A673 (cell line): ENCODE data around the gene C12orf43. TPM values are rescaled to one million over a fixed set of nuclear protein-coding genes. Genes with fewer than 3 reads are reported as not detected.

Experiments used
- BruUV-seq: library from RNA; stranded (reverse); fragments of 400-500 nt; replicated peaks from 2 replicates; lab custom pipeline; 2021; lab: Mats Ljungman, UMichigan
- CTCF ChIA-PET: fragments of 300-600 bp; sonication (Branson Sonifier 250); formaldehyde crosslinking; loops from one replicate; lab custom pipeline; 2022; ENCODE audit warnings: antibody characterized with exemption; lab: Charles Lee
- POLR2A ChIA-PET: fragments of 300-600 bp; sonication (Branson Sonifier 250); formaldehyde crosslinking; loops from one replicate; lab custom pipeline; 2022; ENCODE audit warnings: antibody characterized with exemption; ENCODE audit not compliant: low non-redundant PET; lab: Charles Lee
- DNase-seq: peaks from one replicate; pipeline ENCODE4 v3.0.0-alpha.2; 2015; ENCODE audit warnings: low spot score
- H3K27ac ChIP-seq: fragments of 200-600 bp; sonication (generic); 2 replicates; pipeline ENCODE4 v1.5.1; 2016; ENCODE audit warnings: mixed run types, low read depth, mild to moderate bottlenecking, mixed read lengths, antibody characterized with exemption, low read length; ENCODE audit not compliant: poor library complexity, severe bottlenecking
- H3K27me3 ChIP-seq: fragments of 200-600 bp; sonication (generic); replicated peaks from 2 replicates; pipeline ENCODE4 v1.6.1; 2017; ENCODE audit warnings: mixed run types, low read depth, mild to moderate bottlenecking, mixed read lengths, antibody characterized with exemption, low read length; ENCODE audit not compliant: insufficient read depth, poor library complexity
- H3K36me3 ChIP-seq: fragments of 200-600 bp; sonication (generic); 2 replicates; pipeline ENCODE4 v1.6.1; 2016; ENCODE audit warnings: mixed run types, mild to moderate bottlenecking, mixed read lengths, antibody characterized with exemption, low read length; ENCODE audit not compliant: insufficient read depth, poor library complexity, severe bottlenecking
- H3K4me1 ChIP-seq: fragments of 200-600 bp; sonication (generic); 2 replicates; pipeline ENCODE4 v1.6.1; 2017; ENCODE audit warnings: mixed run types, mild to moderate bottlenecking, mixed read lengths, antibody characterized with exemption, low read length; ENCODE audit not compliant: insufficient read depth, poor library complexity, severe bottlenecking
- H3K4me3 ChIP-seq: fragments of 200-600 bp; sonication (generic); 2 replicates; pipeline ENCODE4 v1.5.1; 2016; ENCODE audit warnings: low read depth, mixed run types, mild to moderate bottlenecking, mixed read lengths, low read length; ENCODE audit not compliant: poor library complexity, severe bottlenecking
- H3K9me3 ChIP-seq: fragments of 200-600 bp; sonication (generic); 2 replicates; pipeline ENCODE4 v1.6.1; 2016; ENCODE audit warnings: mixed run types, low read depth, mild to moderate bottlenecking, mixed read lengths, antibody characterized with exemption, low read length; ENCODE audit not compliant: poor library complexity, severe bottlenecking
- EZH2 ChIP-seq: fragments of 200-600 bp; sonication (generic); IDR thresholded peaks from 2 replicates; pipeline ENCODE4 v1.6.1; 2017; ENCODE audit warnings: borderline replicate concordance, low read depth, mild to moderate bottlenecking, mixed read lengths, antibody characterized with exemption, low read length; ENCODE audit not compliant: poor library complexity, severe bottlenecking
- intact Hi-C: fragments of 100-400 bp; cut with micrococcal nuclease; formaldehyde crosslinking; loops from one replicate; pipeline ENCODE4 v1.10.0; 2022; ENCODE audit not compliant: unreplicated experiment
- total RNA-seq: library from RNA; stranded (reverse); gene quantifications from 2 replicates; pipeline ENCODE4 v1.2.3, GENCODE V29; 2021
- TF ChIP-seq, protein P1 (sequence below): fragments of 300-800, 200-600 bp; sonication (generic); conservative IDR thresholded peaks from 2 replicates; pipeline ENCODE4 v1.5.1; 2017; ENCODE audit warnings: low read depth, mild to moderate bottlenecking, antibody characterized with exemption, low read length, moderate library complexity, mixed read lengths

Gene C12orf43
- total RNA-seq, 1 experiment from 2014 or later, result 28.4 TPM

DNA sequence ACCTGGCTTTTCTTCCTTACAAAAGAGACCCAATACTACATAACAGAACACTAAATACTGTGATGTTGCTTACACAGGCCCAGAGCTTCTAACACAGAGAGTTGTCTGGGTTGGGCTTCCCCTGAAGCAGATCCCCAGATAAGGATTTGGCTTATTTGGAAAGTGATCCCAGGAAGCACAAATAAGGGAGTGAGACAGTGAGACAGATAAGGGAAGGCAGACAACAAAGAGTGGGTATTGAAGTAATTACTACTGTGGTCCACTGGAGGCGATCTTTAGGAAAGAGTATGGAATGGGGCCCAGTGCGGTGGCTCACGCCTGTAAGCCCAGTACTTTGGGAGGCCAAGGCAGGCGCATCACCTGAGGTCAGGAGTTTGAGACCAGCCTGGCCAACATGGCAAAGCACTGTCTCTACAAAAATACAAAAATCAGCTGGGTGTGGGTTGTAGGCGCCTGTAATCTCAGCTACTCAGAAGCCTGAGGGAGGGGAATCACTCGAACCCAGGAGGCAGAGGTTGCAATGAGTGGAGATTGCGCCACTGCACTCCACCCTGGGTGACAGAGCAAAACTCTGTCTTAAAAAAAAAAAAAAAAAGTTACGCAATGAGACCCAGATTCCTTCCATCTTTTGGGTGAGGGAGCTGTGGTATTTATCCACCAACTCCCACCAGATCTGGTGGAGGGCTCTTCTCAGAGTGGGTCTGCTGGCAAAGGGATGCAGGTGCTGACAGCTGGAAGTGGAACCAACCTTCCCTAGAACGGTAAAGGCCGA is 10.2 kb upstream of the C12orf43 start:
- no peak for TF ChIP-seq EZH2
- TF ChIP-seq, protein P1, sequence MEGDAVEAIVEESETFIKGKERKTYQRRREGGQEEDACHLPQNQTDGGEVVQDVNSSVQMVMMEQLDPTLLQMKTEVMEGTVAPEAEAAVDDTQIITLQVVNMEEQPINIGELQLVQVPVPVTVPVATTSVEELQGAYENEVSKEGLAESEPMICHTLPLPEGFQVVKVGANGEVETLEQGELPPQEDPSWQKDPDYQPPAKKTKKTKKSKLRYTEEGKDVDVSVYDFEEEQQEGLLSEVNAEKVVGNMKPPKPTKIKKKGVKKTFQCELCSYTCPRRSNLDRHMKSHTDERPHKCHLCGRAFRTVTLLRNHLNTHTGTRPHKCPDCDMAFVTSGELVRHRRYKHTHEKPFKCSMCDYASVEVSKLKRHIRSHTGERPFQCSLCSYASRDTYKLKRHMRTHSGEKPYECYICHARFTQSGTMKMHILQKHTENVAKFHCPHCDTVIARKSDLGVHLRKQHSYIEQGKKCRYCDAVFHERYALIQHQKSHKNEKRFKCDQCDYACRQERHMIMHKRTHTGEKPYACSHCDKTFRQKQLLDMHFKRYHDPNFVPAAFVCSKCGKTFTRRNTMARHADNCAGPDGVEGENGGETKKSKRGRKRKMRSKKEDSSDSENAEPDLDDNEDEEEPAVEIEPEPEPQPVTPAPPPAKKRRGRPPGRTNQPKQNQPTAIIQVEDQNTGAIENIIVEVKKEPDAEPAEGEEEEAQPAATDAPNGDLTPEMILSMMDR, result no peak
- POLR2A ChIA-PET, result no interaction called here

DNA sequence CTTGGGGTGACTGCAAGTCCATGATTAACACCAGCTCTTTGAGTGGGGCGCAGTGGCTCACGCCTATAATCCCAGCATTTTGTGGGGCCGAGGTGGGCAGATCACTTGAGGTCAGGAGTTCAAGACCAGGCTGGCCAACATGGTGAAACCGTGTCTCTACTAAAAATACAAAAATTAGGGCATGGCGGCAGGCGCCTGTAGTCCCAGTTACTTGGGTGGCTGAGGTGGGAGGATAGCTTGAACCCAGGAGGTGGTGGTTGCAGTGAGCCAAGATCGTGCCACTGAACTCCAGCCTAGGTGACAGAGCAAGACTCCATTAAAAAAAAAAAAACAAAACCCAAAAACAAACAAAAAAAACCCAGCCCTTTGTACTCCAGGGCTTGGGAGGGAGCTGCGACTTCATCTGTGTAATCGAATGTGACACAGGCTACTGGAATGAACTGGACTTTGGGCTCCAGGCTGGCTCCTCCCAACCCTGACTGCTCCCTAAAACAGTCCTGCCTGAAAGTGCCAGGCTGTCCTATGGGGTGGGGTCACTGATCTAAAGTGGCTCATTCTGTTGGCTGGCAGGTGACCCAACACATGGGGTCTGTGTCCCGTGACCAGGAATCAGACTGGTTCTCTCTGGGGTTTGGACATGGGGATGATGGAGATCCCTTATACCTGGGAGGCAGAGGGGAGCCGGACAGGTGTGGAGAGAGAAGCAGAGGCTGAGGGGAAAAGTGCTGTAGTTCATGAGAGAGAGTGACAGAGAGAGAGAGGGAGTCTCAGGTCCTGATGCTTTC is 9.3 kb upstream of the C12orf43 start:
- Histone ChIP-seq H3K9me3 (no peaks in the 10 kb centered on the region), H3K27ac (no peak overlapping the region), H3K27me3 (no peaks in the 10 kb centered on the region), H3K4me1 (no peaks in the 10 kb centered on the region), H3K4me3 (no peak overlapping the region), H3K36me3 (no peaks in the 10 kb centered on the region)
- no peak for DNase-seq
- TF ChIP-seq EZH2, result no peak
- TF ChIP-seq, protein P1, result no peak
- ChIA-PET CTCF (no interaction called here), POLR2A (no interaction called here)
- no TSS peak for BruUV-seq
- intact Hi-C loops, result no loop called here

More for the DNA sequence above, 10.2 kb upstream of the C12orf43 start:
- no peak overlapping the region for H3K27ac ChIP-seq
- no peaks in the 10 kb centered on the region for H3K9me3 ChIP-seq
- DNase-seq, result no peak
- H3K36me3 ChIP-seq, result no peaks in the 10 kb centered on the region
- H3K27me3 ChIP-seq, result no peaks in the 10 kb centered on the region
- intact Hi-C loops, result no loop called here
- CTCF ChIA-PET, result no interaction called here
- H3K4me3 ChIP-seq, result no peak overlapping the region
- no peaks in the 10 kb centered on the region for H3K4me1 ChIP-seq
- BruUV-seq, result no TSS peak

DNA sequence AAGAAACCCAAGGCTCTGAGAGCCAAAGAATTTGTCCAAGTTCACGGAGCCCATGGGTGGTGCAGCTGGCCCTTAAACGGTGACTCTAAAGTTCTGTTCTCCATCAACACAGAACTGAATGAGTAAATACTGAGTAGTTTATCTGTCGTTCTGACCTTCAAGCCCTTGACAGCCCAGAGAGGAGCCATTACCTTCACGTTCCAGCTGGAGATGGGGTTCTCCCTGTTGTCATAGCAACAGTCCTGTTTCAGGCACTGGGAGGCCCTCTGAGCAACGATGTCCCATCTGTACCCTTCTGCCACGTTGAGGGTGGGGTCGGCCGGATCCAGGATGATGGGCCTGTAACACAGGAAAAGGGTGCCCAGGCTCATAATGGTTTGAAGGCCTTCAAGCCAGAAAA is 7.5 kb upstream of the C12orf43 start:
- no TSS peak for BruUV-seq
- POLR2A ChIA-PET, result no interaction called here
- Histone ChIP-seq H3K36me3 (no peaks in the 10 kb centered on the region), H3K27me3 (no peaks in the 10 kb centered on the region), H3K9me3 (no peaks in the 10 kb centered on the region), H3K27ac (no peak overlapping the region), H3K4me3 (no peak overlapping the region), H3K4me1 (no peaks in the 10 kb centered on the region)
- no peak for TF ChIP-seq EZH2
- TF ChIP-seq, protein P1, result no peak
- intact Hi-C loops, result no loop called here
- DNase-seq, result no peak
- CTCF ChIA-PET, result interaction anchor here (0.6 kb wide), 1 partner anchor 87 kb away, joined by 3 read pairs; no protein-coding TSS in a partner anchor
